Stimulated activated CD4-positive, alpha-beta T cell treated with anti-CD3 and anti-CD28 coated beads, Interleukin-15, amount 100 ng/mL, for 1 hour (primary cell): ENCODE data around the gene NDUFAF5.

Experiments
- DNase-seq, 2 donors: peaks; one replicate each; pipeline ENCODE4 v3.0.0-alpha.2; 2020; ENCODE audit warnings: low read depth in 1 of 2, low spot score in 1 of 2

NDUFAF5 gene

GRCh38 chr20:13775867-13776266 lies 9.0 kb upstream of the NDUFAF5 start:
- no peak for DNase-seq

GRCh38 chr20:13777171-13777601 lies 7.6 kb upstream of the NDUFAF5 start:
- no peak for DNase-seq

GRCh38 chr20:13778827-13779226 lies 6.0 kb upstream of the NDUFAF5 start:
- no peak for DNase-seq

- DNase-seq, result no peak
Observed at GRCh38 chr20:13783528-13783927, 1.3 kb upstream of the NDUFAF5 start.

- no peak for DNase-seq
Observed at GRCh38 chr20:13784271-13784892, 446 bp upstream of the NDUFAF5 start.

- no peak for DNase-seq
Observed at GRCh38 chr20:13786143-13786828, 1.5 kb downstream of the NDUFAF5 start.

GRCh38 chr20:13788167-13788834 lies 3.5 kb downstream of the NDUFAF5 start:
- DNase-seq, result no peak

- no peak for DNase-seq
Observed at GRCh38 chr20:13790708-13791107, 5.9 kb downstream of the NDUFAF5 start.

- DNase-seq, result no peak
Observed at GRCh38 chr20:13791540-13792459, 7.0 kb downstream of the NDUFAF5 start.

GRCh38 chr20:13793001-13793400 lies 8.2 kb downstream of the NDUFAF5 start:
- no peak for DNase-seq

GRCh38 chr20:13794667-13795066 lies 9.8 kb downstream of the NDUFAF5 start:
- no peak for DNase-seq

GRCh38 chr20:13799040-13799439 lies 14.2 kb downstream of the NDUFAF5 start:
- DNase-seq, result no peak

- DNase-seq, result no peak
Observed at GRCh38 chr20:13799974-13800373, 15.1 kb downstream of the NDUFAF5 start.

- DNase-seq, result no peak
Observed at GRCh38 chr20:13800728-13801134, 15.9 kb downstream of the NDUFAF5 start.

- DNase-seq, result no peak
Observed at GRCh38 chr20:13809373-13809772, 24.5 kb downstream of the NDUFAF5 start.

GRCh38 chr20:13809855-13810254 lies 25.0 kb downstream of the NDUFAF5 start:
- DNase-seq, result no peak

- DNase-seq, result no peak
Observed at GRCh38 chr20:13810446-13810845, 25.6 kb downstream of the NDUFAF5 start.

- no peak for DNase-seq
Observed at GRCh38 chr20:13813910-13814309, 29.1 kb downstream of the NDUFAF5 start.

- DNase-seq, result no peak
Observed at GRCh38 chr20:13814672-13815071, 29.8 kb downstream of the NDUFAF5 start.

GRCh38 chr20:13816757-13817156 lies 31.9 kb downstream of the NDUFAF5 start:
- DNase-seq, result no peak

- DNase-seq, result no peak
Observed at GRCh38 chr20:13817342-13817741, 32.5 kb downstream of the NDUFAF5 start.
